HG02571 (cell line): ENCODE measurements around the gene CCDC78.
"Not testable (repeated sequence)": the region's sequence is repeated elsewhere in the genome, so short reads cannot be mapped to it uniquely, and the experiment has no call there.

Source experiments
- ATAC-seq: cut with Tn5 transposase; IDR thresholded peaks from one replicate; pipeline ENCODE4 v1.9.1; 2021; ENCODE audit warnings: mild to moderate bottlenecking, moderate library complexity; ENCODE audit not compliant: unreplicated experiment

The CCDC78 gene

DNA sequence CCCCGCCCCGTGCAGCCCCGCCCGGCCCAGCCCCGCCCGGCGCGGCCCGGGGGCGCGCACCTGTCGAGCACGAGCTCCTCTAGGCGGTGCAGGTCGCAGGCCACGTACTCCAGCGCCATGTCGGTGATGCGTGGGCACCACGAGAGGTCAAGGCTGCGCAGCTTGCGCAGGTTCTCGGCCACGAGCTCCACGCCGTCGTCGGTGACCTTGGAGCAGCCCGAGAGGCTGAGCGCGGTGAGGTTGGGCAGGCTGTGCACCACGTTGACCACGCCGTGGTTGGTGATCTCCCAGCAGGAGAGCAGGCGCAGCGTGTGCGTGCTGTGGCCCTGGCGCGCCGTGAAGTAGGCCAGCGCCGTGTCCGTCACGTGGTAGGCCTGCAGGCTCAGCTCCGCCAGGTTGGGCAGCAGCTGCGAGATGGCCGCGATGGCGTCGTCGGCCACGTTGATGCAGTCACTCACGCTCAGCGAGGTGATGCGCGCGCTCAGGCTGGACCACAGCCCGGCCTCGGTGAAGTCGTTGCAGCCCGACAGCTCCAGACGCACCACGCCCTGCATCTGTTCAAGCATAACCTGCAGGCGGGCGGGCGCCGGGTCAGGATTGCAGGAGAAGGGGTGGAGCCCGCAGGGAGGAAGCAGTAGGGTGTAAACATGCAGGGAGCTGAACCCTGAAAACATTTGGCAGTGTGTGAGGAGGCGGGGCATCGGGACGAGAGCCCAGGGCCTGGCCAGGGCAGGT, 30.7 kb downstream of the CCDC78 start:
- no peak for ATAC-seq

DNA sequence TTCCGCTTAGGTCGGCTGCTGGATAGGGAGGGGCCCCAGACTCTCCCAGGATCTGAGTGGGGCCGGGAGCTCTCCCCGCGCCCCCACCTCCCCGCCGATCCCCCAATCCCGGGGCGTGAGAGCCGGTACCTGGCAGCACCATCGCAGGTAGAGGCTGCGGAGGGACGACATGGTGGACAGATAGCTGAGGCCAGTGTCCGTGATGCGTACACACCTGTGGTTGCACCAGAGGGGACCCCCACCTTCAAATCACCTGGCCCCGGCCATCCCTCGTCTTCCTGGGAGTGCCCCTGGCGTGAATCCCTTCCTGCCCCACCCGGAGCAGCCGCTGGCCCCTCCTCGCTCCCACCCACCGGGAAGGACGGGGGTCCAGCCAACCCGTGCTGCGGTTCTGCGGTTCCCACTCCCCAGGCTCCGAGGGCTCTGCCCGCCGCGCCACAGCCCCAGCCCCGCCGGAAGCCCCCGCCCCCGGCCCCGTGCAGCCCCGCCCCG, 31.3 kb downstream of the CCDC78 start:
- ATAC-seq, result no peak

DNA sequence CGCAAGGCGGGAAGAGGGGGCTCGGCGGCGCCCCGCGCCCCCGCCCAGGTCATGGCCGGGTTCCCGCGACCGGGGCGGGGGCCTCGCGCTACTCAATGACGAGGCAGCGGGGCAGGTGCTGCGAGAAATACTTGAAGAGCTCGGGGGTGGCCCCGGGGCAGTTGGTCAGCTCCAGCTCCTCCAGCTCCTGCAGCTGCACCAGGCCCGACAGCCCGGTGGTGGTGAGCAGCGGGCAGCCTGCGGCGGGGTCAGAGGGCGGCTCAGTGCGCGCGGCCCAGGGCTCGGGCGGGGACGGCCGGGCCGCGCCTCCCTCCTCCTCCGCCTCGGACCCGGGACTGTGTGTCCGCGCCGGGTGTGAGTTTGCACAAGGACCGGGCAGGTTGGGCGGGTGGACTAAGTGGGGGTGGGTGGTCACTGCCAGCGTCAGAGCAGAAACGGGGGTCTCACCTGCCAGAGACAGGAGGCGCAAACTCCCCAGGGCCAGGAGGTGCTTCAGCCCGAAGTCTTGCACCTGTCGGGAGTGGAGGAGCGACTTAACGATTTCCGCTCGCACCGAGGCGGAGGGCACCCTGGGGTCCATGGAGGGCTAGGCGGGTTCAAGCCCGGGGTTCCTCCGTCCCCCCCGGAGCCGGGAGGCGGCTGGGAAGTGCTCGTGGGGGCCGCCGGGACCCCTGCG, 31.9 kb downstream of the CCDC78 start:
- ATAC-seq, result no peak

DNA sequence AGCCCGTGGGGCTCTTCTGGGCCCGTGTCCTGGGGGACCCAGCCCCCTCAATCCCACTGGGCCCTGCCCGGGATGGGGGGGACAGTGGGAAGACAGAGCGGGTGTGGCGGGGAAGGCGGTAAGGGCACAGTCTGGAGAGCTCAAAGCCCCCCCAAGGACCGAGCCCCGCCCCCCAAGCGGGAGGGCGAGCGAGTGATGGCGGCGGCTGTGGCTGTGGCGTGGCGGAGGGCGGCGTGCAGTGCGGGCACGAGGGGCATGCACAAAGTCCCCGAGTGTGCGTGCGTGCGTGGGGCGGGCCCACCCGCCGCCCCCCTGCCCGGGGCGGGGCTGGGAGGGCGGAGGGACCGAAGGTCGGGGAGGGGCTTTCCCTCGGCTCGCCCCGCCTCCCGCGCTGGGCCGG, 32.5 kb downstream of the CCDC78 start:
- no peak for ATAC-seq

DNA sequence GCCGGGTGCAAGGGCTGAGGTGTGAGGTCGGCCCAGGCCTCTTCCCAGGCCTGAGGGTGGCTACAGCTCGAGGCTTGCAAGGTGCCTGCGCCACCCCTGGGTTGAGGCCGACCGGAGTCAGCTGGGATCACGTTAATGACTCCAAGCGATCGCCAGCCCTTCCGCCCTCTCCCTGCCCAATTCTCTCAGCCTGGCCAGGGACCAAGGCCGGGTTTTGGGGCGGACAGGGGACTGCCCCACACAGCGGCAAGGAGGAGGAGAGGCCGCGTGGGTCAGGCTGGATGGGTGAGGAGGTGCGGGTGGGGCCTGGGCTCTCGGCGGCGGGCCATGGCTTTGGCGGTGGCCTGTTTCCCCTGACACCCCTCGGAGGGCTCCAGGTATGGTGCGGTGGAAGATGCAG, 32.9 kb downstream of the CCDC78 start:
- no peak for ATAC-seq

DNA sequence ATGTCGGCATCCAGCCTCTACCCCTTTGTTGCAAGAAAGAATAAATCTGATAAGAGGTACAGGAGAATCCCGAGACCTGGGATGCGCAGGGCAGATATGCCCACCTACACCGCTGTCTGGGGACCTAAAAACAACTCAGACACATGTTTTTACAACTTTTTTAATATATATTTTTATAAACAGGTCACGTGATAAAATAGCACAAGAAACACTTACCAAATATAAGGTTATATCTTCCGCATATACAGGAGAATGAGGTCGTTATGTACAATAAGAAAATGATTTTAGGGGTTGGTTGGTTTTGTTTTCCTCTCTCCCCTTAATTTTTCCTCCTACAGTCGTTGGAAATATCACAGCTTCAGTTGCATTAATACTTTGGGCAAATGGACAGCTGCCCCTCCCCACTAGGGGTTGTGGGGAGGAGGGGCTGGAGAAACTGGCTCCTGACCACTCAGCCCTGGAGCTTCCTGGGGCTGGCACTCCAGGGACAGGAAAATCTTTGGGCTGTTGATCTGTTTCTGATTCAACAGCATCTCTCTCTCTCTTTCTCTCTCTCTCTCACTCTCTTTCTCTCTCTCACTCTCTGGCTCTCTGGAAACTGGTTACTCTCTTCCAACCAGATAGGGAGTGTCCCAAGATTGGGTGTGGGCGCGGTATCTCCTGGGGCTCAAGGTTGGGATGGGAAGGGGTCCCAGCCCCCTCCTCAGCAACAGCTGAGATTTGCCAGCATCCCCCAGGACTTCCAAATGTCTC, 33.7 kb downstream of the CCDC78 start:
- no peak for ATAC-seq

DNA sequence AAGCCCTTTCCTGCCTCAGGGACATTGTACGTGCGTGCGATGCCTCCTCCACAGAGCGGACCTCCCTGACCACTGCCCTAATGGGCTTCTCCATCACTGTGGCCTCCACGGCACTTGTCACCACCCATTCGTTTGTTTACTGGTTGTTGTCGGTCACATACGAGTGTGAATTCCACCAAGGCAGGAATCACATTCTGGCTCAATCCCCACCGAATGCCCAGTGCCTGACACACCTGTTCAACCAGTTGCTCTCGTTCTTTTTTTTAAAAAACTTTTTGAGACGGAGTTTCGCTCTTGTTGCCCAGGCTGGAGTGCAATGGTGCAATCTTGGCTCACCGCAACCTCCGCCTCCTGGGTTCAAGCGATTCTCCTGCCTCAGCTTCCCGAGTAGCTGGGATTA, 35.0 kb downstream of the CCDC78 start:
- ATAC-seq, result not testable (repeated sequence)

DNA sequence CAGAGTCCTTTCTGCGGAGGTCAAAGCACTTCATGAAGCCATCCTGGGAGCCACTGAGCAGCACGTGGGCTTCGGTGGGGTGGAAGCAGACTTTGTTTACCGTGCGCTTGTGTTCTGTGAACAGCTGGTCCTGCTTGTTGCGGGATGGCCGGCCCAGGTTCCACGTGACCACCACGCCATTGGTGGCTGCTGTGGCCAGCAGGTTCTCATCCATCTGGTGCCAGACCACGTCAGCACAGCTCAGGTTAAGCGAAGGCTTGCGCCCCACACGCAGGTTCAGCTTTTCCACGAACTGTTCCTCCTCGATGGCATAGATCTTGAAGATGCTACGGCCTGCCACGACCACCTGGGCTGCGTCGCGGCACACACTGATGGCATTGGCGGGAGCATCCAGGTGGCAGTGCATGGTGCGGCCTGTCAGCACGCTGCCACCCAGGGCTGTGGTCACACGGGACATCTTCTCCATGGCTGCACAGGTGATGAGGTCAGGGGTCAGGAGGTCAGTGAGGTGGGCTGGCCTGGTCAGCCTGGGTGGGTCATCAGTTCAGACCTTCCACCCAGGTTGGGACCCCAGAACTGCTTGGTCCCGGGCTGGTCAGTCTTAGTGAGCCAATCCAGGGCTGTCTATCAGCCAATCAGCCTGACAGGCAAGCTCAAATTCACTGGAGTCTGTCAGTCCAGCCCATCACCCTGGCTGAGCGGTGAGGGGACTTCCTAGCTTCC, 36.9 kb downstream of the CCDC78 start:
- no peak for ATAC-seq

DNA sequence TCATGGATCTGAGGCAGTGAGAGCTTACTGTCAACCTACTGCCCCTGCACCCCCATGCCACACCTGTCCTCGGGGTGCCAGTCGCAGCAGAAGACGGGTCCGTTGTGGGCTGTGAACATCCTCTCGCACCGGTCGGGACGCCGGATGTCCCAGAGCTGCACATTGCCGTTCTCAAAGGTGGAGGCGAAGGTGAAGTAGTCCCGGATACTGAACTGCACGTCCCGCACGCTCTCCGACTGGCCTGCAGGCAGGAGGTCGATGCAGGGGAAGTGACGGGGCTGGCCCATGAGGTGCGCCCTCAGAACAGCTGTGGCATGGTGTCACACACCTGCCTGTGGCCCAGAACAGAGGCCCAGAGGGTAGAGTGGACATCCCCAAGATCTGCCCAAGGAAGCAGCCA, 38.7 kb downstream of the CCDC78 start:
- ATAC-seq, result no peak

DNA sequence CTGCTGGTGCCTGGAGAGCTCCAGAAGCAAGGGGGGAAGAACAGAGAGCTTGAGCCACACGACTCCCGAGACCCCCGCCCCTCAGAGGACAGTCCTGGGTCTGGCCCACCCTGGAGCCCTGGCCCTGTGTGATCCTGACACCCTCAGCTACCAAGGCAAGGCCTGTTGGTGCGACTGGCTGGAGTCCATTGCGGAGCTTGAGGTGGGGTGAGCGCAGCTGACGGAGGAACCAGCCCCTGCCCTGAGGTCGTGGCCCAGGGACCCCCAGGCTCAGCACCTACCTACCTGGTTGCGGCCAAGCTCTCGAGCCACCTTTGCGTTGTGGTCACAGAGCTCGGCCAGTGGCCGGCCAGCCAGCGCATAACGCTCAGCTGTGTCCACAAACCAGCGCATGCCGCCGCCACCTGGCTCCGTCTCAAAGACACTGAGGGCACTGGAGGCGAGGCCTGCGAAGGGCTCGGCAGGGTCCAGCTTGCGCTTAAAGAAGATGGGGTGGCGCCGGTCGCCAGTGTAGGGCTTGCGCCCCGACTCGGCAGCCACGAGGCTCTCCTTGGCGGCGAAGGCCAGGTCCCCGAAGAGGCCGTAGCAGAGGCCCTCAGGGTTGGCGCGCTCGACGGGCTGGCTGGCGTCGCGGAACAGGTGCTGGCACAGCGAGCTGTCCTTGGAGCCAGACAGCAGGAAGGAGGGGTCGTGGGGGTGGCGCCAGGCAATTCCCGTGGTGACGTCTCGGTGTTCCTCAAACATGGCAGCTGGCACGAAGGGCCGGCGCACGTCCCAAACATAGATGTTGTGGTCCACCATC, 39.6 kb downstream of the CCDC78 start:
- no peak for ATAC-seq

DNA sequence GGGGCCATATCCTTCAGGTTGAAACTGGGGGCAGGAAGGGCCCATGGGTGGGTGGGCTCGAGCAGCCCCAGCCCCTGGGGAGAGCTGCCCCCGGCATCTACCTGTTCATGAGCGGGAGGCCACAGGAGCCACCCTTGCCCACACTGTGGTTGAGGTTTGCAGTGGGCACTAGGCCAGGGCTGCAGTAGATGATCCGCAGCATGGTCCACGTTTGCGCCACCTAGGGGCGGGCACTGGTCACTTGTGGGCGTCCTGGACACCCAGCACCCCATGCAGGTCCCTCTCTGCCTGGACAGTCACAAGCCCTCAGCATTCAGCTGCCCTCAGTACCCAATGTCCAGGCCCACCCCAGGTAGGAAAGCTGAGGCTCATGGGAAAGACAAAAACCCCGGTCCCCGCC, 40.3 kb downstream of the CCDC78 start:
- no peak for ATAC-seq

DNA sequence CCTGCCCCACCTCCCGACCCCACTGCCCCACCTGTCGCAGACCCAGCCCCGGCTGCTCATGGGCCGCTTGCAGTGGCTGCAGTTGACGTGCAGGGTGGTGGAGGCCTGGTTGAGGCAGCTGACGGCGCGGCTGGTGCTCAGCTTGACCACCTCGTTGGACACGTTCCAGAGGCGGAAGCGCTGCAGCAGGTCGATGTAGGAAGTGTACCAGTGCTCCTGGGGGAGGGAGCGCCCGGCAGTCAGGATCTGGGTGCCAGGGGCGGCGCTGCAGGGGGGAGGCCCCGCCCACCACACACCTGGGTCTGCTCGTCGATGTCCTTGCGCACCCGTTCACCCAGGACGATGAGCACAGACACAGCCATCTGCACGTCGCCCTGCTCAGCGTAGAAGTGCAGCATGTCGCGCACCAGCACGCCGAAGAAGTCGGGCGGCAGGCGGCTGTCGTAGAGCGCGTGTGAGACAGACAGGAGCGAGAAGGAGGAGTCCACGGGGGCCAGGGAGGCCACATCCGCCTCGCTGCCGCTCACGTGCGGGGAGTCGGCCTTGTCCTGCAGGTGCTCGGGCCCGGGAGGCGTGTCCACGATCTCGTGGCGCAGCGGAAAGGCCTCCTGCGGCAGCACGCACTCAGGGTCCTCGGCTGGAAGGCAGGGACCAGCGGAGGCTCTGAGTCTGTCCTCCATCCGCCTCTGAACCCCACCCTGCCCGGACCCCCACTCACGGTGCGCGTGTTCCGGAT, 41.1 kb downstream of the CCDC78 start:
- no peak for ATAC-seq

DNA sequence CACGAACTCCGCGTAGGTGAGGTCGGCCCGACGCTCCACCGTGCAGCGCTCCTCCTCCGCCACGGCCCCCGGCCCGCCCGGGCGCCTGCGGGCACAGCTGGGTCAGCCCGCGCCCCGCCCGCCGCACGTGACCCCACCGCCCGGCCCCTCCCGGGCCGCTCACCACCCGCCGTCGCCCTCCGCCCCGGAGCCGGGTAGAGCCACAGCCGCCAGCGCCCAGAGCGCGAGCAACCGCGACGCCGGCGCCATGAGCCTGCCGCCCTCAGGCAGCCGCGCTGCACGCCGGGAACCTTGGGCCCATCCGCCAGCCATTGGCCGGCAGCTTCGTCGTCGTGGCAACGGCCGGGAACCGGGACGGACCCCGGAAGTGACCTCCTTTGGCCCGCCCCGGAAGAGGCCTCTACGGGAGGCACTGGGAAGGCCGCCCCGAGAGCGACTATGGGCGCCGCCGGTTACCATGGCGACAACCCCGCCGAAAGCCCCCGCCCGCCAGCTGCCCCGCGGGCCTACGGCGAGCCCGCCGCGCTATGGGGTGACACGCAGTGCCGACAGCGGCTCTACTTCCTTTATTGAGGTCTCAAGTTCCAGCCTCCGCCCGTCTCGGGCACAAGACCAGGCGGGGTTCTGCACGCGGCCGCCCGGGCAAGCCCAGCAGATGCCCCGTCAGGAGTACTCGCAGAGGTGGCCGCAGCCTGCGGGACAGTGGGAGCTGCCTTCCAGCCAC, 42.0 kb downstream of the CCDC78 start, which contains the start of gene JMJD8:
Gene JMJD8 (minus strand): TSS at position 264 of the 724 bp plus-strand sequence. CDS start 15 bp downstream, at position 249.
- ATAC-seq, result peak; percentile 52

DNA sequence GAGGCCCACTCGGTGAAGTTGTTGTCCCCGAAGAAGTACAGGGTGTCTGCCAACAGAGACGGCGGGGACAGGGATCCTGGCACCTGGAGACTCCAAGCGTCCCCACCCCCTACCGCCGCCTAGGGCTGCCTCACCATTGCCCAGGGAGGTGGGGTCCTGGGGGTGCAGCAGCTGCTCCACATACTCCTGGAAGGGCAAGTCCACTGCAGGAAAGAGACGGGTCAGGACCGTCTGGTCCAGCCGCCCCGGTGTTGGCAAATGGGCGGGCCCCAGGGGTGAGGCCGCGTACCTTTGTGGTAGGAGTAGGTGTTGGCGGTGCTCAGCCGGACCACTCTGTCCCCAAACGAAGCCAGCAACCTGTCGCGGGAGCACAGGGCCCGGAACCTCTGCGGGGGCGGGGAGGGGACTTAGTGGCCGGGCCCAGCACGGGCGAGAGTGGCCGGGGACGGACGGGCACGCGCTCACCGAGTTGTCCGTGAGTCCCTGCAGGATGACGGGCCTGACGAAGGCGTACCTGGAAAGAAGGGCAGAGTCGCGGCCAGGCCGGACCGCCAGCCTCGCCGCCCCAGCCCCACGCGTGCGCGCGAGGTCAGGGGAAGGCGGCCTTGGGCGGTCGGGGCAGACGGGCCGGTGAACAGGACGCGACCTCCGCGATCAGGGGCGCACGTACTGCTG, 42.7 kb downstream of the CCDC78 start:
- ATAC-seq, result peak; percentile 3

DNA sequence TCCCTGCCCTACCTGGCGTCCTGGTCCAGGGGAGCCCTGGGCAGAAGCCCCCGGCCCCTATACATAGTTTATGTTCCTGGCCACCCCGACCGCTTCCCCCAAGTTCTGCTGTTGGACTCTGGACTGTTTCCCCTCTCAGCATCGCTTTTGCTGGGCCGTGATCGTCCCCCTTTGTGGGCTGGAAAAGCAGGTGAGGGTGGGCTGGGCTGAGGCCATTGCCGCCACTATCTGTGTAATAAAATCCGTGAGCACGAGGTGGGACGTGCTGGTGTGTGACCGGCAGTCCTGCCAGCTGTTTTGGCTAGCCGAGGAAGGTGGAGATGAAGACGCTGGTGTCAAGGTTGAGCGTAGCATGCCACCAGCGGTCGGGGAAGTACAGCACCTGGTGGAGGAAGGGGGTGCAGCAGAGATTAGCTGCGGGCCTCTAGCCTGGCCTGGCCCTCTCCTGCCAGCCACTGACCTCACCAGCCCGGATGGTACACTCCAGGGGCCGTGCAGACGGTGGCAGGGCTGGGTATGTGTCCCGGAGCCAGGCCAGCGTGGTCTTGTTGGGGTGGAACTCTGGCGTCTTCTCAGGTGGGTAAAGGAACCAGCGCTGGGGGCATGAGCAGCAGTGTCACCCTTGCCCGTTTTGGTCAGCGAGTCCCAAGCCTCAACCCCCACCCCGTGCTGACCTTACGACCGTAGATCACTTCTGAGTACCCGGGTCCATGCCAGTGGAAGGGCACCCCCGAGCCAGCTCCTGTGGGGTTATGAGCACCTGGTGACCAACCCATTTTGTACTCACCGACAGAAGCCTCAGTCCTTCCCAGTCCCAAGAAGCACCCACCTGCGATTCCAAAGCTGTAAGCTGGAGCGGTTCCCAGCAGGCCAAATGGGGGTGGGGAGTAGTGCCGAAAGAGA, 43.5 kb downstream of the CCDC78 start:
- ATAC-seq, result no peak

DNA sequence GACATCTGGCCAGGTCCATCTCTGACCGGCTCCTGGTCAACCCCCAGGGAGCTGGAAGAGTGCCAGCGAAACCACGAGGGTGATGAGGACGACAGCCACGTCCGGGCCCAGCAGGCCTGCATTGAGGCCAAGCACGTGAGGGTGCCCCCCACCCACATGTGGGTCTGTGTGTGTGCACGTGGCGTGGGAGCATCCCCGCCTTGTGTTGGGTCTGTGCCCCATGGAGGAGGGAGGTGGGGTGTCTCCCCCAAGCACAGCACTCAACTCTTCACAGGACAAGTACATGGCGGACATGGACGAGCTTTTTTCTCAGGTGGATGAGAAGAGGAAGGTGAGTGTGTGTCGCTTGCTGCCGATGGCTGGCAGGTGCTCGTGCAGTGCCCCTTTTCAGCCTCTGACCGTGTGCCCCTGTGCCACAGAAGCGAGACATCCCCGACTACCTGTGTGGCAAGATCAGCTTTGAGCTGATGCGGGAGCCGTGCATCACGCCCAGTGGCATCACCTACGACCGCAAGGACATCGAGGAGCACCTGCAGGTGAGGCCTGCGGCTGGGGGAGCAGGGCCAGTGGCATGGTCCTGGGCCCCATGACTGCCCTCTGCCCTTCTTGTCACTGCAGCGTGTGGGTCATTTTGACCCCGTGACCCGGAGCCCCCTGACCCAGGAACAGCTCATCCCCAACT, 44.4 kb downstream of the CCDC78 start:
- ATAC-seq, result no peak
